HG02885 (cell line): ENCODE results near the gene ZBTB1.

Experiments
- ATAC-seq: cut with Tn5 transposase; IDR thresholded peaks from one replicate; pipeline ENCODE4 v1.9.1; 2021; ENCODE audit warnings: mild to moderate bottlenecking; ENCODE audit not compliant: unreplicated experiment, poor library complexity

The ZBTB1 gene, protein sequence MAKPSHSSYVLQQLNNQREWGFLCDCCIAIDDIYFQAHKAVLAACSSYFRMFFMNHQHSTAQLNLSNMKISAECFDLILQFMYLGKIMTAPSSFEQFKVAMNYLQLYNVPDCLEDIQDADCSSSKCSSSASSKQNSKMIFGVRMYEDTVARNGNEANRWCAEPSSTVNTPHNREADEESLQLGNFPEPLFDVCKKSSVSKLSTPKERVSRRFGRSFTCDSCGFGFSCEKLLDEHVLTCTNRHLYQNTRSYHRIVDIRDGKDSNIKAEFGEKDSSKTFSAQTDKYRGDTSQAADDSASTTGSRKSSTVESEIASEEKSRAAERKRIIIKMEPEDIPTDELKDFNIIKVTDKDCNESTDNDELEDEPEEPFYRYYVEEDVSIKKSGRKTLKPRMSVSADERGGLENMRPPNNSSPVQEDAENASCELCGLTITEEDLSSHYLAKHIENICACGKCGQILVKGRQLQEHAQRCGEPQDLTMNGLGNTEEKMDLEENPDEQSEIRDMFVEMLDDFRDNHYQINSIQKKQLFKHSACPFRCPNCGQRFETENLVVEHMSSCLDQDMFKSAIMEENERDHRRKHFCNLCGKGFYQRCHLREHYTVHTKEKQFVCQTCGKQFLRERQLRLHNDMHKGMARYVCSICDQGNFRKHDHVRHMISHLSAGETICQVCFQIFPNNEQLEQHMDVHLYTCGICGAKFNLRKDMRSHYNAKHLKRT

DNA sequence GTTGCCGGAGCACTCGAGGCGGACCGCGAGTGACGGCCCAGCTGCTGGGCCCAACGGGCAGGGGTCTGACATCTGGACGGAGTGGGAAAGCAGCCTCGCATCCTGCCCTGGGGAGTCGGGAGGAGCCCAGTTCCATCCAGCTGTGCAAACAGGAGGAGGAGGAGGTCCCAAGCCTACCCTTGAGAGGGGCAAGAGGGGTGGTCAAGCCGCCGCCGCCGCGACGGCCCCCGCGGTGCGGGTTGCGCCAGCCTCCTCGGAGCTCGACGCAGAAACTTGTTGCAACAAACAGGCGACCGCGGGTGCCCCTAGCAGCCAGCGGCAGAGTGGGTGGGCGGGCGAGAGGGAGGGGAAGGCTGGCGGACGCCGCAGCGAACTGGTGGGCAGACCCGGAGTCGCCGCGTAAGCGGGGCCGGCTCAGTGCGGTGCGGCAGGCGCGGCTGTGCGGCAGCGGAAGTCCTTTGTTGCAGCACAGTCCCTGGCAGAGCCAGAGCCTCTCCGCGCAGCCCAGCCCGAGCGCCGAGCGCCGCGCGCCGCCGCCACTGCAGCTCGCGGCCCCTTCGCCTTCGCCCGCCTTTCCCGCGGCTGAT is at the start of gene ZBTB1:
Gene ZBTB1 (plus strand): TSS at position 461 of the 587 bp plus-strand sequence. CDS start 16,735 bp downstream, outside the sequence.
- ATAC-seq = peak; percentile 22

DNA sequence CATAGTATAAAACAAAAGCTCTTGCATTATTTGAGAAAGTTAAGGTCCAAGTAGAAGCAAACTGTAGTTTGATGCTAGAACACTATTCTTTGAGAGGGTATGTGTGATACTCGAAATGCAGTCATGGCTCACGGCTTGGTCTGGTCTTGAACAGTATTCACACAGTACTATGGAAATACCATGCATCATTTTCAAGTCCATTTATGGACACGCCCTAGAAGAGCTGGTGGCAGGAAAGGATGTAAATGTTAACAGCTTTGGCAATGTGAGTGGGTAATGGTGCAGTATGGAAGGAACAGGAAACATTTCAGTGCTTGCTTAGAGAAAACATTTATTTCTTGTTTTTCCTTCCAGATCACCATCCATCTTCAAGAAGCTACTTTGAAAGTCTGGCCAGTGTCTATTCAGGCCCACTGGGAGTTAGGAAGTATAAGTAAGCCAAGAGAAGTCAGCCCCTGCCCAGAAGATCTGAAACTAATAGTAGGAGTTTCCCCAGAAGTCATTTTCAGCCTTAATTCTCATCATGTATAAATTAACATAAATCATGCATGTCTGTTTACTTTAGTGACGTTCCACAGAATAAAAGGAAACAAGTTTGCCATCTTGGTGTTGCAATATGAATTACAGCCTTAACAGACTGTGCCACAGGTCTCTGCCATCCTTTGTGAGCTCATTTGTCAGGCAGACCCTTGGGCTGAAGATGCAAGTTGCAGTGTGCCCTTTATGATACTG is 45.0 kb upstream of the ZBTB1 start:
- ATAC-seq = no peak

DNA sequence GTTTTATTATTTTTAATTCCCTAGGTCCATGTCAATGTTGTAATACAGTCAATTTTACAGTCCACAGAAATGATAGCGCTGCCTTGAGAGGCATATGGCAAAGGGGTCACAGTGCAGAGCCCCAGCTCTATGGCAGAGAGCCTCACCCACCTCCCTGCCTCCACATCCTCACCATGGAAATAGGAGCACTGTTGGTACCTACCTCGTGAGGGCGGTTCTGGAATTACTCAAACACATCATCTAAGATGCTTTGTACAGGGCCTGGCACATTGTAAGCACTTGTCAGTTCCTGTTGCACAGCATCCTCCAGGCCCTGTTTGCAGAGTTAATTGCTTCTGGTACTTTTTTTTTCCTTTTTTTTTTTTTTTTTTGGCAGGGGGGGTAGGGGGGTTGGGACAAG is 43.3 kb upstream of the ZBTB1 start:
- no peak for ATAC-seq

DNA sequence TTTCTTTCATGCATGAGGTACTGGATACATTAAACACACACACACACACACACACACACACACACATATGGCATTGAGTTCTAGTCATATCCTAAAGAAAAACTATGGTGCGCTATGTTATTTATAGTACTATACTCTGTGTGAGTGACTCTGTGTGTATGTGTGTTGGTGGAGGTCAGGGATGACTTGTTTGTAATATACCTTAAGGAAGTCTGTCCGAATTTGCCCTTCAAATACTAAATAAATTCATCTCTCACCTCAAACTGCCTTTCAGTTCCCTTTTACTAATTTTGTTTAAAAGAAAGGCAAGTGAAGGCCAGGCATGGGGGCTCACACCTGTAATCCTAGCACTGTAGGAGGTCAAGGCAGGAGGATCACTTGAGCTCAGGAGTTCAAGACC is 41.4 kb upstream of the ZBTB1 start:
- ATAC-seq = no peak

DNA sequence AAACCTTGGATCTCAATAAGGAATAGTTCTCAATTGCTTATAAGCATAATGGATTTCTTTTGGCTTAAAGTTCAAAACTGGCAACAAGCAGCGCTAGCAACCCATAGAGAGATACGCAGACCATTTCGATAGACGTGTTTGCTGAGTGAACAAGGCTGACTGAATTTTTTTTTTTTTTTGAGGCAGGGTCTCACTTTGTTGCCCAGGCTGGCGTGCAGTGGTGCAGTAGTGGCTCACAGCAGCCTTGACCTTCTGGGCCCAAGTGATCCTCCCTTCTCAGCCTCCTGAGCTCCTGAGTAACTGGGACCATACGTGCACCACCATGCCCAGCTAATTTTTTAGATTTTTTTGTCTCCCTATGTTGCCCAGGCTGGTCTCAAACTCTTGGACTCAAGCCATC is 40.7 kb upstream of the ZBTB1 start:
- ATAC-seq = no peak

DNA sequence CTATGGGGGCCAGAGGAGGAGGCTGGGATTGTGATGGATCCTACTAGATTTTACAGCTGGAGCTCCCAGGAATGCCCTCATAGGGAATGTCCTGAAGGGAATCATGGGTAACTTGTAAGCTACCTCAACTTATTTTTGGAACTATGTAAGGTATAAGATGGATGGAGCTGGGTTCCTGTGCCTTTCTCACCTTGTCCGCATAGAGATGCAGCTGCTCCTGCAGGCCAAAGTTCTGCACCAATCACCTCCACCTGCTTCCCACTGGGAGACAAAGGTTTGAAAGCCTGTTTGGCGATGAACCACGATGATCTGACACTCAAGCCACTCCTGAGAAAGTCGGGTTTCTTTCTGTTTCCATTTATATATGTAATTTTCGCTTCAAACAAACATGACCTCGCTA is 39.9 kb upstream of the ZBTB1 start:
- no peak for ATAC-seq

DNA sequence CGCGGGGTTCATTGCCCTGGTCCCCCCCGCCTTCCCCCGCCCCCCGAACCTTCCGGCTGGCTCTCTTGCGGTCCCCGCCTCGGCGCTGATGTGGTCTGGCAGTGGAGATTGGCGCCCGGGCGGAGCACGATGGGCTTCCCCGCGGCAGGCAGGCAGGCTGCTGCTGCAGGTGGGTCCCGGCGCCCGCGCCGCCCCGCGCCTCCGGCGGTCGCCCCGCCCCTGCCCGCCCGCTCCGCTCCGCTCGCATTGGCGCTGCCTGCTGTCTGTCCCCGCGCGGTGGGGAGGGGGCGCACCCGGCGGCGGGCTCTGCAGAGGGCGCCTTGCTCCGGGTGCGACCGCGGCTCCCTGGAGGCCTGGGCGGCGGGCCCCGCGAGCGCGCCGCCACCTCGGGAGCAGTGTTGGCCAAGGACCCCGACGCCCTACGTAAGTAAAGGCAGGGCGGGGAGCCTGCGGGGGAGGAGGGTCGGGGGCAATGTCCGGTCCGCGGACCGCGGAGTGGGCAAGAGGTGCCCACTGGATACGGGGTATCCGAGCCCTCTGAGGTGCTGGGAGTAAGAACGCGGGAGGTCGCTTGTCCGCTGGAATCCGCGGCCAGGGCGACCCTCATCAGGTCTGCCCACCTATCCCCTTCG is 39.3 kb upstream of the ZBTB1 start, which contains the start of gene AKAP5:
Gene AKAP5 (plus strand): TSS at position 309 of the 632 bp plus-strand sequence. CDS start 2,896 bp downstream, outside the sequence.
- ATAC-seq = peak; percentile 62

DNA sequence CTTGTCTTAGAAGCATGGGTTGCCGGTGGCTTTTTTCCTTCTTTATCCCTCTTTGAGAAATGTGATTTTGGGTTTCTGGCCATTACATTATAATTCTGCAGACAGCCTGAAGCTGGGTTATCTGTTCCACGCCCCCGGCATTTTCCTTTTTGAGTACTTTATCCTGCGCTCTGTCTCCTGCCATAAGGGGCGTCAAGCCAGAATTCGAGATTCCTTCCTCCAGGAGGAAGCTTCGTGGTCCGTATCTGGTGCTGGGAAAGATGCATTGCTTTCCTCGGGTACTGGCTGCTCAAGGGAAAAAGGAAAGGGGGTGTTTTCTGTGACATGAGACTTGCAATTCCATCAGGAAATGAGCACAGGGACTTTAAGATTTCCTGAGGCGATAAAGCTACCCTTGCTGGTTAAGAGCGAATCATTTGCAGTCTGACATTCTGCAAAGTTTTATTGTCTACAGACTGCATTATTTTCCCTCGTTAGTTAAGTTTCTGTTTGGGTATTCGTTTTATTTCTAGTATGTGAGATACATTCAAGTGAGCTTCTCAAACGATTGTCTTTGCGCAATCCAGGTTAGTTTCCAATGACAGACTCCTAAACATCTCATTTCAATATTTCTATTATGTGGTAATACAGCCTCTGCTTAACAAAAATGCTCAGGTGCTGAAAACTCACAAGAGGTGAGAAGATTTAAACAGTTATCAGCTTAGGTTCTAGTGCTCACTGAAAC is 38.6 kb upstream of the ZBTB1 start:
- peak; percentile 14 for ATAC-seq

DNA sequence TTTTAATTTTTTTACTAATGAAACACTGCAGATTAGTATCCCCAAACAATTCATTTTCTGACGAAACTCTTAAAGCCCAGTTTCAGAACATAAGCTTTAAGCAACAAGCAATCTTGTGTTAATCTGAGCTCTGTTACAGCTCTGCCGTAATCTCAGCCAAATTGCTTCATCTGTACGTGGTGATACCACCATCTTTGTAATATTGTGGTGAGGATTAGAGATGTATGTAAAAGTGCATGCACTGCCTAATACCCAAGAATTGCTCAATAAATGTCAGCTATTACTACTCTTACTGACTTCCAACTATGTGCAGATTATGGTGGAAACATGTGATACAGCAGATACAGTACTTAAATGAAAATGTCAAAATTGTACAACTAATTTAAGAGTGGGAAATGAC is 37.5 kb upstream of the ZBTB1 start:
- no peak for ATAC-seq

DNA sequence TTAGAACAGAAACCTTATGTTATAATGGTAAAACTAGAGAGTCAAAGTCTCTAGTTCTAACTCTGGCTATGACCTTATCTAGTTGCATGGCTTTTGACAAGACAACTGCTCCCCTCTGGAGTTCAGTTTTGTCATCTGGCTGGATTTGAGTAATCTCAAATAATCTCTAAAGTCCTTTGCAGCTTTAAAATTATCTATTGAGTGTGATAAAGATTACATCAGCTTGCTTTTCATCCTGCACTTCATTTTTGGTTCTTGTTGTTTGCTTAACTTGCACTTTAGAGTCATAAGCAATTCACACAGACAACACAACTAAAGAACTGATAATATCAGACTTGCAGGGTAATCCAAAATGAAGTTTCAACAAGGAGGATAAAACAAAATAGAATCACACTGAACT is 37.0 kb upstream of the ZBTB1 start:
- no peak for ATAC-seq

DNA sequence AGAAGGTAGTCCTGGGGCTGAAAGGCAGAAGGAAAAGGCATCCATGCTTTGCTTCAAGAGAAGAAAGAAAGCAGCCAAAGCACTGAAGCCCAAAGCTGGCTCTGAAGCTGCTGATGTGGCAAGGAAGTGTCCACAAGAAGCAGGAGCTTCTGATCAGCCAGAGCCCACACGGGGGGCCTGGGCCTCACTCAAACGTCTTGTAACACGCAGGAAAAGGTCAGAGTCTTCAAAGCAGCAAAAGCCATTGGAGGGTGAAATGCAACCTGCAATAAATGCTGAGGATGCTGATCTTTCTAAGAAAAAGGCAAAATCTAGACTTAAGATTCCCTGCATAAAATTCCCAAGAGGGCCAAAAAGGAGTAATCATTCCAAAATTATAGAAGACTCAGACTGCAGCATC is 36.1 kb upstream of the ZBTB1 start:
- ATAC-seq = no peak

DNA sequence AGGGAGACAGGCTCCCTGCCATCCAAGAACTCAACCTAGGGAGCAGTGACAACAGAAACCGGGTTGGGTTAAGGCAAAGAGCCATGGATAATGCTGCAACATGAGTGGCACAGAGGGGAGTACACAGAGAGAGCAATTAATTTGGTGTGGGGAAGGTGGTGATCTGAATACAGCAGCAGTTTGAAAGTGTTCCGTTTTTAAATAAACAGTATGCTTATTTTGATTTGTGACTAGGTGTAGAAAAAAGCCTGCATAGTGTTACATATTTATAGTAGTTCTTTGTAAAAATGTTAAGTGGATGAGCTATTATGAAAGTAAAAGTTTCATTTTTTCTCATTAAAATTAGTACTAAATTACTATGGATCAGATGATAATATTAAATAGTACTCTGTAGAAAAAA is 30.5 kb upstream of the ZBTB1 start:
- no peak for ATAC-seq

DNA sequence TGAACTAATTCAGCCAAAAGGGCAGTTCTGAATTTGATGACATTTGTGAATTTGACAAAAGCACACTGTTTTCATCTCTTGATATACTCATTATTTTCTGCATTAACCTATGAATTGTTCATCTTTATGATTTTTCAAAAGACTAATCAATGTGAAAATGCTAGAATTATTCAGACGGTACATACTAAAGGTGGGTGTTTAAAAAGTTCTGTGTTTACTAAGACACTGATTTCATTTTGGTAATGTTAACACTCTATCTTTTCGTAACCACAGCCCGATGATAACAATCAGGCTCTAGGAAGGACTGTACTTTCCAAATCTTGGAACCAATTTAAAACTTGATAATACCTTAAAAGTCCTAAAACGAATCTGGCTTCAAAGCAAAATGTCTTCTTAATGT is 29.9 kb upstream of the ZBTB1 start:
- ATAC-seq = no peak

DNA sequence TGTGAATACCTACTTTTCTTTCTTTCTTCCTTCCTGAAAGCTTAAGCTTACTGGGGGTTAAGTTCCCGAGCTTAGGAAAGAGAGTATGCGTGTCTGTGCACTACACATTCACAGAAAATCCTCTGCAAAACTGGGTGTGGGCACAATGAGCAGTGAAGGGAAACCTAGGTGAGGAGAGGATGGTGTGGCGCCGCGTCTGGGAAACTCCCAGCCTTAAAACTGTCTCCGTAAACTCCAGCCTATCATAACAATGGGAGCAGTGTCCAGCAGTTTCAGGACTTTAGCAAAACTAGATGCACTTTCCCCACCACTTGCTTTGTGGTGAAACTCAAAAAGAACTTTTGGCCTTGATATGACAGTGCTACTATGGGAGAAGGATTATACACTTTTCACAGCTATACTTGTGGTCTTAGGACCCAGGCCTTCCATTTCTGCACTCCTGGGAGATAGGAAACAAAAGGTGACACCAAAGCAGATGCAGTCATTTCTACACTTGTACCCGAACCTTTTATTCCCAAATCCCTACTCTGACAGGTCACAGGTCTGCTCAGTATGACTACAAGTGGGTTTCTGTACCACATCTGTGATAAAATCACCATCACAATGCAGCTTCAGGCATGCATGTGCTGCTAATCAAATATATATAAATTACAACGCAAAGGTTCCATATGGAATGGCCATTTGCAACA is 28.8 kb upstream of the ZBTB1 start:
- ATAC-seq = no peak

DNA sequence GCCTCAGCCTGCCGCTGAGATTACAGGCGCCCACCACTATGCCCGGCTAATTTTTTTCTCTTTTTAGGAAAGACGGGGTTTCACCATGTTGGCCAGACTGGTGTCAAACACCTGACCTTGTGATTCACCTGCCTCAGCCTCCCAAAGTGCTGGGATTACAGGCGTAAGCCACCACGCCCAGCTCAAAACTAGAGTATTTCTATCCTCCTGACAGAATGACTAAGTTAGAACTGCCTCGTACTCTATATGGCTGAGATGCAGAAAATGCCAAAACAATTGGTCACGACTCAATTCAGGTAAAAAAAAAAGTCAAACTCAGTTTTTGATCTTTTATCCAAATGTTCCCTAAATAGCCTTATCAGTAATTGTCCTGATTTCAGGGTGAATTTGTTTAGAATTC is 28.1 kb upstream of the ZBTB1 start:
- no peak for ATAC-seq

DNA sequence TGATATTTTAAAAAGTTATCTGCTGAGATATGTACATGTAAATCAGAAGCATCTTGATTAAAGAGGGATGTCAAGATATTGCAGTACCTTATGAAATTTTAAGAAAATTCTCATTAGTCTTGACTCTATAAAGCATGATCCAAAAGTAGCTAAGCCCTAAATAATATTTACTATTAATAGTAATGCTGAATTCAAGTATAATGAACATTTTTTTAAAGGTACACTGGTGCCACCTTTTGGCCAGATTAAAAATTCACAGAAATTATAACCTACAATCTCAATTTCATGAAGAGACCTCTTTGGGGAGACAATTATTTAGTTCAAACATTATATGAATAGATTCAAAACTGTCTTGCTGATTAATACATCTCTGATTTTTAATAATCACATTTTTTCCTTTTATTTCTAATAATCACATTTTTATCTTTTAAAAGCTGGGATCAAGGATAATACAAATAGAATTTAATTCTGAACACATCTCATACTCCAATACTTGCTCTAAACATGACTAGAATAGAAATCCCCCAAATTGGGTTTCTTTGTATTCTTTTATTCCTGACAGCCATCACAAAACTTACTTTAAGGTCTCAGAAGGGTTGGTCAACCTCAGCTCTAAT is 25.8 kb upstream of the ZBTB1 start:
- no peak for ATAC-seq

DNA sequence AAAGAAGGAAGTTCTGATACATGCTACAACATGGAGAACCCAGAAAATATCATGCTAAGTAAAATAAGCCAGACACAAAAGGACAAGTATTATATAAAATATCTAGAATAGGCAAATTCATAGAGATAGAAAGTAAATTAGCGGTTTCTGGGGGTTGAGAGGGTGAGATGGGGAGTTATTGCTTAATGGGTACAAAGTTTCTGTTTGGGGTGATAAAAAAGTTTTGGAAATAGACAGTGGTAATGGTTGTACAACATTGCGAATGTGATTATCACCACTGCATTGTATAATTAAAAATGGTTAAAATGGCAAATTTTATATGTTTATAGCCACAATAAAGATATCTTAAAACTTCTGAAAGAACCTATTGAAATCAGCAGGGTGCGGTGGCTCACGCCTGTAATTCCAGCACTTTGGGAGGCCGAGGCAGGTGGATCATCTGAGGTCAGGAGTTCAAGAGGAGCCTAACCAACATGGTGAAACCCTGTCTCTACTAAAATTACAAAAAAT is 15.9 kb upstream of the ZBTB1 start:
- no peak for ATAC-seq

DNA sequence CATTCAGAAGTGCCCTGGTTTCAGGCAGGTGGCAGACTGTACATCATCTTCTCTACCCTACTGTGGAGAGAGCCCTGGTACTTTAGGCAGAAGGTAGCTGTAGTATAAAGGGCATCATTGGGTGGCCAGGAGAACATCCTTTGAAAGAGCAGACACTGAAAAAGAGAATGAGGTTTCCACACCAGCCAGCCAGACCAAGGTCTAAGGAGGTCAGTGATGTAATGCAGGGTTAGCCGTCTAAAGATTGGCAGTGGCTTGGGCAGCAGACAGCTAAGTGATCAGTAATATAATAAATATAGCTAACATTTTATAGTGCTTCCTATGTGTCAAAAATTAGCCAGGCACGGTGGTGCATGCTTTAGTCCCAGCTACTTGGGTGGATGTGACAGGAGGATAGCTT is 12.9 kb upstream of the ZBTB1 start:
- no peak for ATAC-seq
